ENCODE data around the gene PLEKHG4B. TPM values are rescaled to one million over a fixed set of nuclear protein-coding genes. Genes with fewer than 3 reads are reported as not detected.

PLEKHG4B gene
- total RNA-seq, 1 experiment from 2014 or later: 51.4 TPM

- TF ChIP-seq ZNF512 (CRISPR knock-in tag; IDR thresholded peaks at IDR 0.05; ENCODE audit: borderline replicate concordance) (no peak), TP53 (CRISPR knock-in tag; IDR thresholded peaks at IDR 0.05) (no peak), SMAD4 (CRISPR knock-in tag; IDR thresholded peaks at IDR 0.05) (no peak), SOX15 (CRISPR knock-in tag; IDR thresholded peaks at IDR 0.05) (no peak), SP1 (CRISPR knock-in tag; conservative IDR thresholded peaks at IDR 0.05) (no peak)
These were observed 115.1 kb downstream of the PLEKHG4B start (continued) for GRCh38 chr5:206927-207536.

- POLR2A ChIA-PET: no interaction called here
- no peak for TF ChIP-seq GTF2I (CRISPR knock-in tag; conservative IDR thresholded peaks at IDR 0.05)
- TF ChIP-seq ZSCAN18 (CRISPR knock-in tag; IDR thresholded peaks at IDR 0.05): no peak
- TF ChIP-seq CTCF (IDR thresholded peaks at IDR 0.05): no peak
- ATAC-seq: no peak
- Mint-ChIP-seq H3K4me1 (peaks cover 8% of the 10 kb centered on the region), H3K9me3 (no peaks in the 10 kb centered on the region), H3K36me3 (peaks cover 23% of the 10 kb centered on the region), H3K27ac (peak overlapping the region; percentile 81; the same call in 1 of the 2 replicates), H3K27me3 (ENCODE audit: low read depth) (no peaks in the 10 kb centered on the region), H3K4me3 (no peak overlapping the region)
- DNase-seq (ENCODE audit: low spot score): no peak
- CTCF ChIA-PET: interaction anchor here (0.7 to 2.4 kb wide), 4 partner anchors 10 to 142 kb away, joined by 3 to 14 read pairs (median 4); partner anchors contain the start of genes CCDC127 and SDHA
These were observed 115.6 kb downstream of the PLEKHG4B start for GRCh38 chr5:207599-207998.

DNA sequence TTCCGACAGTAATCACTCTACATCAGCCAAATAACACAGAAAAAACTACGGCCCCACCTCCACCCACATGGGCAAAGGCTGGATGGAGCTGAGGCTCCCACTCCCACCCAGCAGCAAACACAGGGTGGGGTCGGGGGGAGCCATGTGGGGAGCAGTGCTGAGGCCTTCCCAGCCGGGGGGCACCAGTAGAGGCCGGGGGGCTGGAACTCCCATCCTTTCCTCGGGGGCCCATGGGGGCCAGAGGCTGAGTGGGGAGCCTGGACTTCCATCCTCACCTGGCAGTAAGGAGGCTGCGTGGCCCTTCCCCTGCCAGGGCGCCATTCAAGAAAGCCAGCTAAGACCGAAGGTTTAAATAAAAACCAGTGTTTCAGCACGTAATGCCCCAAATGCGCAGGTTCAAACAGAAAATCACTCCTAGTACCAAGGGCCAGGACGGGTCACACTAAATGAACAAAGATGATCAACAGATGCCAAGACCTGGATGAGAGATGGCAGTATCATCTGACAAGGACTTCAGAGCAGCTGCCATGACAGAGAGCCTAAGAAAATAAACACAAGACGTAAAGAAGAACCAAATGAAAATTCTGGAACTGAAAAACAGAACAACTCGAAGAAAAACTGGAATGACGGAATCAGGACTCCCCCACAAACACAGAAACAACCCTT, 116.6 kb downstream of the PLEKHG4B start:
- Mint-ChIP-seq H3K4me1 (peaks cover 8% of the 10 kb centered on the region), H3K36me3 (peaks cover 21% of the 10 kb centered on the region), H3K9me3 (no peaks in the 10 kb centered on the region), H3K4me3 (no peak overlapping the region), H3K27ac (peak overlapping the region; percentile 54; the same call in 1 of the 2 replicates), H3K27me3 (ENCODE audit: low read depth) (no peaks in the 10 kb centered on the region)
- TF ChIP-seq FOXK1 (CRISPR knock-in tag; IDR thresholded peaks at IDR 0.05) (no peak), ZNF219 (CRISPR knock-in tag; IDR thresholded peaks at IDR 0.05; ENCODE audit: borderline replicate concordance) (no peak), ZNF396 (CRISPR knock-in tag; IDR thresholded peaks at IDR 0.05; ENCODE audit: borderline replicate concordance) (no peak), USF1 (CRISPR knock-in tag; IDR thresholded peaks at IDR 0.05) (no peak), ZBTB21 (CRISPR knock-in tag; IDR thresholded peaks at IDR 0.05; ENCODE audit: borderline replicate concordance) (no peak)
- CTCF ChIA-PET: interaction anchor here (1.3 to 2.4 kb wide), 2 partner anchors 12 to 20 kb away, joined by 3 to 14 read pairs; no protein-coding TSS in a partner anchor
- POLR2A ChIA-PET: no interaction called here
- DNase-seq (ENCODE audit: low spot score): no peak
- ATAC-seq: no peak

DNA sequence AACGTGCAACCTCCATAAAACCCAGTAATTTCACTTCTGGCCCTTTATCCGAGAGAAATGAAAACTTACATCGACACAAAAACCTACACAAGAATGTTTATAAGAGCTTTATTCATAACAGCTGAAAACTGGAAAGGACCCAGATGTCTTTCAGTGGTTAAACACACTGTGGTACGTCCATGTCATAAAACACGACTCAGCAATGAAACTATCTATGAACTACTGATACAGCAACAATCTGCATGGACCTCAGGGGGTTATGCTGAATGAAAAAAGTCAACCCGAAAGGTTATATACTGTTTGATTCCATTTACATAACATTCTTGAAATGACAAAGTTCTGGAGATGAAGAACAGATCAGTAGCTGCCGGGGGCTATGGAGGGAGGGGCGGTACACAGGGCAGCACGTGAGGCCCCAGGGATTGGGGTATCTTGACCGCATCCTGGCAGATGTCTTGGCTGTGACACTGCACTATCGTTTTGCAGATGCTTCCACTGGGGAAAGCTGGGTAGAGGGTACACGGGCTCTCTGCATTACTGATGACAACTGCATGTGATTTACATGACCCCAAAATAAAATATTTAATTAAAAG, 121.9 kb downstream of the PLEKHG4B start:
- Mint-ChIP-seq H3K9me3 (no peaks in the 10 kb centered on the region), H3K36me3 (peaks cover 15% of the 10 kb centered on the region), H3K27me3 (ENCODE audit: low read depth) (no peaks in the 10 kb centered on the region), H3K4me3 (no peak overlapping the region), H3K4me1 (peaks cover 7% of the 10 kb centered on the region), H3K27ac (no peak overlapping the region)
- ATAC-seq (no peak), DNase-seq (ENCODE audit: low spot score) (no peak)
- ChIA-PET POLR2A (no interaction called here), CTCF (no interaction called here)
- TF ChIP-seq, protein P1, sequence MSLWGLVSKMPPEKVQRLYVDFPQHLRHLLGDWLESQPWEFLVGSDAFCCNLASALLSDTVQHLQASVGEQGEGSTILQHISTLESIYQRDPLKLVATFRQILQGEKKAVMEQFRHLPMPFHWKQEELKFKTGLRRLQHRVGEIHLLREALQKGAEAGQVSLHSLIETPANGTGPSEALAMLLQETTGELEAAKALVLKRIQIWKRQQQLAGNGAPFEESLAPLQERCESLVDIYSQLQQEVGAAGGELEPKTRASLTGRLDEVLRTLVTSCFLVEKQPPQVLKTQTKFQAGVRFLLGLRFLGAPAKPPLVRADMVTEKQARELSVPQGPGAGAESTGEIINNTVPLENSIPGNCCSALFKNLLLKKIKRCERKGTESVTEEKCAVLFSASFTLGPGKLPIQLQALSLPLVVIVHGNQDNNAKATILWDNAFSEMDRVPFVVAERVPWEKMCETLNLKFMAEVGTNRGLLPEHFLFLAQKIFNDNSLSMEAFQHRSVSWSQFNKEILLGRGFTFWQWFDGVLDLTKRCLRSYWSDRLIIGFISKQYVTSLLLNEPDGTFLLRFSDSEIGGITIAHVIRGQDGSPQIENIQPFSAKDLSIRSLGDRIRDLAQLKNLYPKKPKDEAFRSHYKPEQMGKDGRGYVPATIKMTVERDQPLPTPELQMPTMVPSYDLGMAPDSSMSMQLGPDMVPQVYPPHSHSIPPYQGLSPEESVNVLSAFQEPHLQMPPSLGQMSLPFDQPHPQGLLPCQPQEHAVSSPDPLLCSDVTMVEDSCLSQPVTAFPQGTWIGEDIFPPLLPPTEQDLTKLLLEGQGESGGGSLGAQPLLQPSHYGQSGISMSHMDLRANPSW (CRISPR knock-in tag; conservative IDR thresholded peaks at IDR 0.05; ENCODE audit: low read depth): no peak
- TF ChIP-seq, protein P2, sequence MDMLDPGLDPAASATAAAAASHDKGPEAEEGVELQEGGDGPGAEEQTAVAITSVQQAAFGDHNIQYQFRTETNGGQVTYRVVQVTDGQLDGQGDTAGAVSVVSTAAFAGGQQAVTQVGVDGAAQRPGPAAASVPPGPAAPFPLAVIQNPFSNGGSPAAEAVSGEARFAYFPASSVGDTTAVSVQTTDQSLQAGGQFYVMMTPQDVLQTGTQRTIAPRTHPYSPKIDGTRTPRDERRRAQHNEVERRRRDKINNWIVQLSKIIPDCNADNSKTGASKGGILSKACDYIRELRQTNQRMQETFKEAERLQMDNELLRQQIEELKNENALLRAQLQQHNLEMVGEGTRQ (CRISPR knock-in tag; IDR thresholded peaks at IDR 0.05): no peak
- no peak for TF ChIP-seq GRHL2 (CRISPR knock-in tag; IDR thresholded peaks at IDR 0.05; ENCODE audit: insufficient replicate concordance, severe bottlenecking)
- TF ChIP-seq CDX4 (CRISPR knock-in tag; IDR thresholded peaks at IDR 0.05; ENCODE audit: borderline replicate concordance): no peak
- TF ChIP-seq NR3C1 (CRISPR knock-in tag; conservative IDR thresholded peaks at IDR 0.05; ENCODE audit: low read depth): no peak

Measured in WTC11 (cell line).